Ramos (cell line): Measurements from ENCODE around the gene AHRR.

Experiments used
- in situ Hi-C: fragments of 300-500 bp; cut with MboI; formaldehyde crosslinking; loops from one replicate; pipeline ENCODE4 v1.14.3; 2022; ENCODE audit warnings: low sequenced_read_pairs; ENCODE audit not compliant: unreplicated experiment

AHRR gene

DNA sequence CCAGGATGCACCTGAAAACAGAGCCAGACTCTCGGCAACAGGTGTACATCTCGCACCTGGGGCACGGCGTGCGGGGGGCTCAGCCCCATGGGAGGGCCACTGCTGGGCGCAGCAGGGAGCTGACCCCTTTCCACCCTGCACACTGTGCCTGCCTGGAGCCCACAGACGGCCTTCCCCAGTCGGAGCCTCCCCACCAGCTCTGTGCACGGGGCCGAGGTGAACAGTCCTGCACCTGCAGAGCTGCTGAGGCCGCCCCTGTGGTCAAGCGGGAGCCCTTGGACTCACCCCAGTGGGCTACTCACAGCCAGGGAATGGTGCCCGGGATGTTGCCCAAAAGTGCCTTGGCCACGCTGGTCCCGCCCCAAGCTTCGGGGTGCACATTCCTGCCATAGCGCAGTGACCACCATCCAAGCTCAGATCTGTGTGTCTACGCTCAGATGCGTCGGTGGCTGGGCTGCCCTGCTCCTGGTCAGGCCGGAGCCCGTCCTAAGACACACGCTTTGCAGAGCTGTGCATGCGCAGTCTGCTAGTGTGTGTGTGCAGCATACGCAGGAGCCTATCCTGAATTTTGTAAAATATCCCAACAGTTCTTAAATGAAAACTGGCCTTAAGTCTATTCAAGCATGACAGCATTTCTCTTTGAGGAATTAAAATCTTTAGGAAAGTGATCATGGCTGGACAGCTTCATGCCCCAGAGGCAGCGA is 113.1 kb downstream of the AHRR start:
- in situ Hi-C loops, result loop anchor here (5.0 kb wide), 1 partner anchor 117 kb away; no protein-coding TSS in a partner anchor

- in situ Hi-C loops, result no loop called here
These were observed 113.8 kb downstream of the AHRR start for GRCh38 chr5:435156-435790.

DNA sequence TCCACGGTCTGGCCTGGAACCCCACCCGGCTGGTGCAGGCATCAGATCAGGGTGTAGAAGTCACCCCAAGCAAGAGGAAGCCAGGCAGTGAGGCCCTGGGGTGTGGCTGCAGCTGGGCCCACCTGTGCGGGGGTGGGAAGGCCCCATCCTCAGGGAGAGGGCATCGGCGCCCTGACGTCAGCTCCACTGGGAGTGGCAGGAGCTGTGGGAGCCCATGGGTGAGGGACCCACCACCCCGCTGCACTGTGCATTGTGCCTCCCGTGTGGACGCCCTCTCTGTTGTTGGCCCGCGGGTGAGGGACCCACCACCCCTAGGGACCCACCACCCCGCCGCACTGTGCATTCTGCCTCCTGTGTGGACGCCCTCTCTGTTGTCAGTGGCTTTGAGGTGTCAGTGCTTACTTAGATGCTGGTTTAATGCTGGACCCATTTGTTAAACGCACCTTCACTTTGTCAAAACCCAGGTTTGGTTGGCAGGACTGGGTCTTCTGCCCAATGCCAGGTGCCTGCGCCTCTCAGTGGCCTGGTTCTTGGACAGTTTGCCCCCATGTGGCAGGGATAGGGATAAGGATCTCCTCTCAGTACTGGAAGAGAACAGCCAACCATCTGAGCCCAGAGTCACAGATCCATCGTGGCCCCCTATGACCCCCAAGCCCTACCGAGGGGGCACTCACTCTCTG is 114.6 kb downstream of the AHRR start:
- in situ Hi-C loops, result no loop called here

- in situ Hi-C loops, result no loop called here
These were observed 115.1 kb downstream of the AHRR start for GRCh38 chr5:436641-436975.

GRCh38 chr5:437281-437771 is 115.8 kb downstream of the AHRR start:
- in situ Hi-C loops, result no loop called here

- in situ Hi-C loops, result no loop called here
These were observed 117.0 kb downstream of the AHRR start for GRCh38 chr5:438481-438981.

DNA sequence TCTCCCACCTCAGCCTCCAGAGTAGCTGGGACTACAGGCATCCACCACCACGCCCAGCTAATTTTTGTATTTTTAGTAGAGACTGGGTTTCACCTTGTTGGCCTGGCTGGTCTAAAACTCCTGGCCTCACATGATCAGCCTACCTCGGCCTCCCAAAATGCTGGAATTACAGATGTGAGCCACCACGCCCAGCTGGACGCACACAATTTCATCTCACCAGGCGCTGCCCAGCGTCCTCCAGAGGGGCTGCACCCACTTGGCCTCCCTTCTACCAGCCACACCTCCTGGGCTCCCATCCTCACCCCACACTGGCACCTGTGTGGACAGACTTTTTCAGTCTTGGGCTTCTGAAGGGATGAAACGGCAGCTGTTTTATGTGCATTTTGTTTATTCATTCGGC is 117.7 kb downstream of the AHRR start:
- in situ Hi-C loops, result no loop called here

DNA sequence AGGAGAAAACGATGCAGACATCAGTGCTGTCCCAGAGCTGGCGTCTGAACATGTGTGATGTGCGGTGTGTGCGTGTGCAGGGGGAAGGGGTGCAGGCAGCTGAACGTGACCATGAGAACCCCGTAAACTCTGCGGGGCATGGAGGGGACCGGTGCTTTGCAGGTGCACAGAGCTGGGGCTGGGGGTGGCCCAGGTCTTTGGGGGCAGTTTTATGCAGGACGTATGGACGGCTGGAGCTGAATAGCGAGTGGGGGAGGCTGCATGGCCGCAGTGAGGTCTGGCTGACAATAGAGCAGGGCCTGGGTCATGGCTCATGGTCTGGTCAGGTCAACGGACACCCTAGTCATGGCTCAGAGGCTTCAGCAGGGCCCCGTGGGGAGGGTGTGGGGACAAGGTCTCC is 118.1 kb downstream of the AHRR start:
- in situ Hi-C loops, result no loop called here

DNA sequence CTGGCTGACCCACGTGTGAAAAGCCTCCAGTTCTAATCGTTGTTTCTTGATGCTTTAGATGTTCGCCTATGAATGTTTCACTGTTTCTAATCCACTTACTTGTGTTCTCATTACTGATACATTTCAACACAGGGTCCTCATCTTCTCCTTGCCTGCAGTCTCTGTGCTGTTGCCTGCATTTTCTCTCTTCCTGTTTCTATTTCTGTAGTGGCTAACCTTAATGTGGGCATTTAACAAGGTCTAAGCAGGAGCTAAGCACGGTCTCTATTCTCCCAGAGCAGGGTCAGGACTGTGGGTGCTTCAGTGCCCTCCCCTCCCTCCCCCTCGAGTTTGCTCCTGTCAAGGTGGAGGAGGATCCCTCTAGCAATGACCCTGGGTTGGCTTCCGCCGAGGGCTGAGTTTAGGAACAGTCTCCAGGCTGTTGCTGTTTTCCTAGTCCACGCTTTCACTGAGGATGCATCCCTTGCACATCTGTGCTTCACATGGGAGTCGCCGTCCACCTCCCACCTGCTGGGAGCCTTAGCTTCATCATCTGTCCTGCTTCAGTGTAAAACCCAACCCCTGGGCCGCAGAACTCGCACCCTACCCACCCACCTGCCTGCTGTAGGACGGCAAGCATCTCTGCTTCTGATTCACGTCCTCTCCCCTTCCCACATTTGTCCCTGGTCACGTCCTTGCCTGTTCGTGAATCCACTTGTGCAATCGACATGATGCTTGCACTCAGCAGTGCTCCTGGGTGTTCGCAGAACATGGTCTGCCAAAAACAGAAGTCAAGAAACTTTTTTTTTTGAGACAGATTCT is 119.1 kb downstream of the AHRR start:
- in situ Hi-C loops, result no loop called here

GRCh38 chr5:441996-442334 is 120.5 kb downstream of the AHRR start:
- in situ Hi-C loops, result no loop called here

GRCh38 chr5:442335-443238 is 121.1 kb downstream of the AHRR start, which contains the start of gene EXOC3:
EXOC3 (plus strand) TSS chr5:443176; CDS start chr5:446206, 3,030 bp downstream.
- in situ Hi-C loops, result no loop called here

DNA sequence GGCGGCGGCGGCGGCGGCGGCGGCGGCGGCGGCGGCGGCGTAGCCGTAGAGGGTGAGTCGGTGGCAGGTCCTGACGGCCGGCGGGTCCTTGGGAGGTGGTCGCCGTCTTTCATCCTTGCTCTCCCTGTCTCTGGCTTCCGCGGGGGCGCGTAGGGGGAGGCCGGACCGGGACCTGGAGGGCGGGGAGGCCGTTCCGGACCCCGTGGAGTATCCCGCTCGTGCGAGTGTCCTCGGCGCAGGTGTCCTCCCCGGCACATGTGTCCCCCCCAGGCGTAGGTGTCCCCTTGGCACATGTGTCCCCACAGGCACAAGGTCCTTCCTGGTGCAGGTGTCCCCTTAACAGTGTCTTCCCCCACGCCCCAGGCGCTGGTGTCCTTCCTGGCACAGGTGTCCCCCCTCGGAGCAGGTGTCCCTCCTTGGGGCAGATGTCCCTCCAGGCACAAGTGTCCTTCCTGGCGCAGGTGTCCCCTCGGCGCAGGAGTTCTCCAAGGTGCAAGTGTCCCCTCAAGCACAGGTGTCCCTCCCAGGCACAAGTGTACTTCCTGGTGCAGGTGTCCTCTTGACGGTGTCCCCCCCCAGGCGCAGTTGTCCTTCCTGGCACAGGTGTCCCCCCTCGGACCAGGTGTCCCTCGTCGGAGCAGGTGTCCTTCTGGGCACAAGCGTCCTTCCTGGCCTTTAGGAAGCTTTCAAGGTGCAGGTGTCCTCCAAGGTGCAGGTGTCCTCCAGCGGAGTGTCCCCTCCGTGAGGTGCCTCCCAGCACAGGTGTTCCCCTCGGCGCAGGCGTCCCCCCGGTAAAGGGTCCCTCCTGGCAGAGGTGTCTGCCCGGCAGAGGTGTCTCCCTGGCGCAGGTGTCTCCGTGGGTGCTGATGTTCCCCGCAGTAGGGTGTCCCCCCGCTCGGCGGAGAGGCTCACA is 122.0 kb downstream of the AHRR start:
- in situ Hi-C loops, result no loop called here

DNA sequence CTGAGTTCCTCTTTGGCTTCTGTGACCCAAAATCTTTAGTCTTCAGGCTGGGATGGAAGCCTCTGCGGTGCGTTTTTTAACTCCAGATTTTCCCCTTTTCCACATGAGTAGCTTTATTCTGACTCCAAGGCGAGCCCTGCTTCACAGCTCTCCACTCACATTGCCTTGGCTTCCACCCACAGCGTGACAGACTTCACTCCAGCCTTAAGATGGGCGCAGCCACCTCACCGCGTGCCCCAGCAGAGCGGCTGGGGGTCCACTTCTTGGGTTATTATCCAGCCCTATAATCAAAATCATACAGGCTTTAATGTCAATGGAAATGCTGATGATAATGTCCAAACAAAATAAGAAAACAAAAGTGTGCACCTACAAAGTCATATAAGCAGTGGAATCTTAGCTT is 122.7 kb downstream of the AHRR start:
- in situ Hi-C loops, result no loop called here

- in situ Hi-C loops, result no loop called here
These were observed 124.1 kb downstream of the AHRR start for GRCh38 chr5:445591-445990.

DNA sequence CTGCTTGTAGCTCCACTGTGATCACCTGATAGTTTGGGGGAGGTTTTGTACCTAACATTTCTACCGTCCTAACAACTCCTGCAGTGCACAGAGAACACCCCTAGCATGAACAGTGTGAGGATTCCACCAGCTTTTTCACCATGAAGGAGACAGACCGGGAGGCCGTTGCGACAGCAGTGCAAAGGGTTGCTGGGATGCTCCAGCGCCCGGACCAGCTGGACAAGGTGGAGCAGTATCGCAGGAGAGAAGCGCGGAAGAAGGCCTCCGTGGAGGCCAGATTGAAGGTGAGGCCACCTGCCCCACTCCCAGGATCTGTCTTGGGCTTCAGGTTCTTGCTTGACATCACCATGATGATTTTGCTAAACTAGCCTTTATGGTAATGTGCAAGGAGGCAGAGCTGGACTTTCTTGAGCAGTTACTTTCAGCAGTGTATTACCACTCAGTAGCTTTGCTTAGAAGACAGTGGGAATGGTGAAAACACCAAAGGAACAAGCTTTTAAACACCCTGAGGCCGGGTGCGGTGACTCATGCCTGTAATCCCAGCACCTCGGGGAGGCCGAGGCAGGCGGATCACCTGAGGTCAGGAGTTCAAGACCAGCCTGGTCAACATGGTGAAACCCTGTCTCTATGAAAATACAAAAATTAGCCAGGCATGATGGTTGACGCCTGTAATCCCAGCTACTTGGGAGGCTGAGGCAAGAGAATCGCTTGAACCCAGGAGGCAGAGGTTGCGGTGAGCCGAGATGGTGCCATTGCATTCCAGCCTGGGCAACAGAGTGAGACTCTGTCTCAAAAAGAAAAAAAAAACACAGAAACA is 124.8 kb downstream of the AHRR start:
- in situ Hi-C loops, result no loop called here

- in situ Hi-C loops, result no loop called here
These were observed 125.4 kb downstream of the AHRR start for GRCh38 chr5:446883-447263.

GRCh38 chr5:447501-447900 is 126.0 kb downstream of the AHRR start:
- in situ Hi-C loops, result no loop called here
